ENCODE data around the gene FAM162A.

Gene FAM162A

DNA sequence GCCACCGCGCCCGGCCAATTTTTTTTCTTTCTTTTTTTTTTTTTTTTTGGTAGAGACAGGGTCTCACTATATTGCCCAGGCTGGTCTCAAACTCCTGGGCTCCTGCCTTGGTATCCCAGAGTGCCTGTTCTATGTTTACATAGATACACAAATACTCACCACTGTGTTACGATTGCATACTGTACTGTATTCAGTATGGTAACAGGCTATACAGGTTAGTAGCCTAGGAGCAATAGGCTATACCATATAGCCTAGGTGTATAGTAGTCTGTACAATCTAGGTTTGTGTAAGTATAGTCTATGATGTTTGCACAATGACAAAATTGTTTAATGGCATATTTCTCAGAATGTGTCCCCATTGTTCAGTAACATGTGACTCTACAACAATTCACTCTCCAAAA, 32.4 kb upstream of the FAM162A start:
- Mint-ChIP-seq H3K4me1 (no peaks in the 10 kb centered on the region), H3K27me3 (ENCODE audit: low read depth, poor library complexity) (peaks cover 4% of the 10 kb centered on the region), H3K9me3 (peaks cover 10% of the 10 kb centered on the region), H3K4me3 (no peak overlapping the region), H3K36me3 (ENCODE audit: low read depth) (no peaks in the 10 kb centered on the region), H3K27ac (no peak overlapping the region)
- no peak for DNase-seq
- TF ChIP-seq, protein P1, sequence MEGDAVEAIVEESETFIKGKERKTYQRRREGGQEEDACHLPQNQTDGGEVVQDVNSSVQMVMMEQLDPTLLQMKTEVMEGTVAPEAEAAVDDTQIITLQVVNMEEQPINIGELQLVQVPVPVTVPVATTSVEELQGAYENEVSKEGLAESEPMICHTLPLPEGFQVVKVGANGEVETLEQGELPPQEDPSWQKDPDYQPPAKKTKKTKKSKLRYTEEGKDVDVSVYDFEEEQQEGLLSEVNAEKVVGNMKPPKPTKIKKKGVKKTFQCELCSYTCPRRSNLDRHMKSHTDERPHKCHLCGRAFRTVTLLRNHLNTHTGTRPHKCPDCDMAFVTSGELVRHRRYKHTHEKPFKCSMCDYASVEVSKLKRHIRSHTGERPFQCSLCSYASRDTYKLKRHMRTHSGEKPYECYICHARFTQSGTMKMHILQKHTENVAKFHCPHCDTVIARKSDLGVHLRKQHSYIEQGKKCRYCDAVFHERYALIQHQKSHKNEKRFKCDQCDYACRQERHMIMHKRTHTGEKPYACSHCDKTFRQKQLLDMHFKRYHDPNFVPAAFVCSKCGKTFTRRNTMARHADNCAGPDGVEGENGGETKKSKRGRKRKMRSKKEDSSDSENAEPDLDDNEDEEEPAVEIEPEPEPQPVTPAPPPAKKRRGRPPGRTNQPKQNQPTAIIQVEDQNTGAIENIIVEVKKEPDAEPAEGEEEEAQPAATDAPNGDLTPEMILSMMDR (IDR thresholded peaks at IDR 0.05) = no peak

DNA sequence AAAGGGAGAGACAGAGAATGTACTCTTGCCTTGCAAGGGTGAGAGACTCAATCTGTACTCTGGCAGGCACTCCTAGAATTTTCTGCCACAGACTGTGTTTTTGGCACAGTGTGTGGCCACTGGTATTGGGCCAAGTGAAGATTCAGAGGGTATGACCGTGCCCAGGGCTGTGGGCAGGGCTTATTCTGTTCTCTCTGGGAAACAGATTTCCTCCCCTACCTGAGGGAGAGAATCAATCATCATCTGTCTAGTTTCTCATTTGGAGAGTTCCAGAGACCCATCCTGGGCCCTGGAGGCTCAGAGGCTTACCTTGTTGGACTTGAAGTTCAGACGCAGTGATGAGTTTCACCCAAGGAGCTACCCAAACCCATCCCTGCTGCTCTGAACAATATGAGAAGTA, 30.8 kb upstream of the FAM162A start:
- Mint-ChIP-seq H3K9me3 (no peaks in the 10 kb centered on the region), H3K27me3 (ENCODE audit: low read depth, poor library complexity) (peaks cover 4% of the 10 kb centered on the region), H3K36me3 (ENCODE audit: low read depth) (peaks cover 7% of the 10 kb centered on the region), H3K27ac (no peak overlapping the region), H3K4me3 (no peak overlapping the region), H3K4me1 (no peaks in the 10 kb centered on the region)
- no peak for DNase-seq
- TF ChIP-seq, protein P1 (IDR thresholded peaks at IDR 0.05) = no peak

DNA sequence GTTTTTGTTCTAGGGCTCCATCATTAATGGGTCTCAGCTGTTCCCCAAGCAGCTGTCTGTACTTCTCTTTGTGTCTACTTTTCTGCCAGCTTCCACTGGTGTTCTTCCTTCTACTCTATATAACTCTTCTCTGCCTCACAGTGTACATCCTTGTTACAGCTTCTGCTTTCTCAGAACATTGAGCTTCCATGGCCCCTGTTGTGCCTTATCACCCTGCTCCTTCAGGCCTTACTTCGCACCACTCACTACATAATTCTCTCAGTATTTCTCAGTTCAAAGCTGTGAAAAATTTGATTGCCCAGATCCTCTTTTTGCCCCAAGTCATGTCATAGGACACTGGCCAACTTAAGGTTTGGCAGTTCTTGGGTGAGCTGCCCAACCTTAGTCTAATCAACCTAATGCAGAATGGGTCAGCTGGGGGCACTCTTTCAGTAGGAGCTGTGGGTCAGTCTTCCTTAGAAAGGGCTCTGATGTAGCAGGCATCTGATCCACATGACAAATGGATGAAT, 30.0 kb upstream of the FAM162A start:
- peaks cover 13% of the 10 kb centered on the region for H3K36me3 Mint-ChIP-seq (ENCODE audit: low read depth)

DNA sequence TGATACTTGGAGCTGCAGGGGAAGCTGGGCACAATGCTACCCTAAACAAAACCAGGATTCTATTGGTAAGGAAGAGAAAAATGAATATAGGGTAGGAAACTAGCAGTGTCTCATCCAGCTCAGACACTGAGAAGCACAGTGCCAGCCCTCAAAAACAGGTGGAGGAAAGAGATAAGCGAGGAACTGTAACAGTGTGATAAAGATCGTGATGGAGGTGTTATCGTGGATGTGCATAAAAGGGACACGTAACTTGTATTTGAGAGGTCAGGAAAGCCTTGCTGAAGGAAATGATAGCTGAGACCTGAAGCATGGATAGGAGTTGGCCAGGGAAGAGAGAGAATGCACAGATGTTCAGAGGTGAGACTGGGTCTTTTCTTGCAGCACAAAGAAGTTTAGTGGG, 28.4 kb upstream of the FAM162A start:
- Mint-ChIP-seq H3K9me3 (no peaks in the 10 kb centered on the region), H3K27ac (no peak overlapping the region), H3K27me3 (ENCODE audit: low read depth, poor library complexity) (no peaks in the 10 kb centered on the region), H3K4me1 (no peaks in the 10 kb centered on the region), H3K4me3 (no peak overlapping the region), H3K36me3 (ENCODE audit: low read depth) (peaks cover 18% of the 10 kb centered on the region)
- no peak for DNase-seq
- TF ChIP-seq, protein P1 (IDR thresholded peaks at IDR 0.05) = no peak

More for the DNA sequence above, 30.0 kb upstream of the FAM162A start:
- H3K4me1 Mint-ChIP-seq = no peaks in the 10 kb centered on the region
- no peak overlapping the region for H3K27ac Mint-ChIP-seq
- H3K9me3 Mint-ChIP-seq = no peaks in the 10 kb centered on the region
- TF ChIP-seq, protein P1 (IDR thresholded peaks at IDR 0.05) = no peak
- H3K4me3 Mint-ChIP-seq = no peak overlapping the region
- peaks cover 4% of the 10 kb centered on the region for H3K27me3 Mint-ChIP-seq (ENCODE audit: low read depth, poor library complexity)
- no peak for DNase-seq

DNA sequence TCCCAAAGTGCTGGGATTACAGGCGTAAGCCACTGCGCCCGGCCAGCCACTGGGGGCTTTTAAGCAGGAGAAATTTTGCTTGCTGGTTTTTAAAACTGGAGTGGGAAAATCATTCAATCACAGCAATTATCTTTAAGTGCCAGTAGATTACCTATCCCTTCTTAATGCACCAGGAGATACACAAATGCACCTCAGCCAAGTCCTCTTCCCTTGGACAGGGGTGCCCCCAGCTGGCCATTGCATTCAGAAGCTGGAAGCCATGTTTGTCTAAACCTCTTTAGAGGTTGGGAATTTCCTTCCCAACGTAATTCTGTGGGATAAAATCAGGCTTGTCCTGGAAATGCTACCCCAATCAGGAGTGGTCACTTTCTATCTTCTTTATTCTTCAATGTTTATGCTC, 27.6 kb upstream of the FAM162A start:
- no peaks in the 10 kb centered on the region for H3K4me1 Mint-ChIP-seq
- peaks cover 23% of the 10 kb centered on the region for H3K36me3 Mint-ChIP-seq (ENCODE audit: low read depth)
- no peaks in the 10 kb centered on the region for H3K27me3 Mint-ChIP-seq (ENCODE audit: low read depth, poor library complexity)
- H3K9me3 Mint-ChIP-seq = no peaks in the 10 kb centered on the region
- DNase-seq = peak; percentile 16
- TF ChIP-seq, protein P1 (IDR thresholded peaks at IDR 0.05) = no peak
- H3K27ac Mint-ChIP-seq = no peak overlapping the region
- no peak overlapping the region for H3K4me3 Mint-ChIP-seq

Data from nephron progenitor cell (in vitro differentiated cells).